Urothelium cell line (cell line): ENCODE measurements around the gene DDX17.
A peak's percentile ranks its signal among the peaks of the same experiment; 100 is the strongest.

ENCODE experiments used
- DNase-seq: peaks from one replicate; pipeline ENCODE4 v3.0.0; 2011; ENCODE audit warnings: low spot score, mixed read lengths
- FAIRE-seq: peaks from 2 replicates; lab custom pipeline; 2011; peaks lifted over from hg19 to GRCh38; lab: Jason Lieb, UNC

The DDX17 gene

GRCh38 chr22:38451864-38452263, 54.2 kb downstream of the DDX17 start:
- FAIRE-seq (no peak), DNase-seq (no peak)

GRCh38 chr22:38451404-38451803, 54.7 kb downstream of the DDX17 start:
- FAIRE-seq (no peak), DNase-seq (no peak)

- FAIRE-seq (no peak), DNase-seq (no peak)
These were observed 55.8 kb downstream of the DDX17 start for GRCh38 chr22:38450234-38450797.

GRCh38 chr22:38449776-38450175, 56.3 kb downstream of the DDX17 start:
- no peak for DNase-seq
- FAIRE-seq, result no peak

DNA sequence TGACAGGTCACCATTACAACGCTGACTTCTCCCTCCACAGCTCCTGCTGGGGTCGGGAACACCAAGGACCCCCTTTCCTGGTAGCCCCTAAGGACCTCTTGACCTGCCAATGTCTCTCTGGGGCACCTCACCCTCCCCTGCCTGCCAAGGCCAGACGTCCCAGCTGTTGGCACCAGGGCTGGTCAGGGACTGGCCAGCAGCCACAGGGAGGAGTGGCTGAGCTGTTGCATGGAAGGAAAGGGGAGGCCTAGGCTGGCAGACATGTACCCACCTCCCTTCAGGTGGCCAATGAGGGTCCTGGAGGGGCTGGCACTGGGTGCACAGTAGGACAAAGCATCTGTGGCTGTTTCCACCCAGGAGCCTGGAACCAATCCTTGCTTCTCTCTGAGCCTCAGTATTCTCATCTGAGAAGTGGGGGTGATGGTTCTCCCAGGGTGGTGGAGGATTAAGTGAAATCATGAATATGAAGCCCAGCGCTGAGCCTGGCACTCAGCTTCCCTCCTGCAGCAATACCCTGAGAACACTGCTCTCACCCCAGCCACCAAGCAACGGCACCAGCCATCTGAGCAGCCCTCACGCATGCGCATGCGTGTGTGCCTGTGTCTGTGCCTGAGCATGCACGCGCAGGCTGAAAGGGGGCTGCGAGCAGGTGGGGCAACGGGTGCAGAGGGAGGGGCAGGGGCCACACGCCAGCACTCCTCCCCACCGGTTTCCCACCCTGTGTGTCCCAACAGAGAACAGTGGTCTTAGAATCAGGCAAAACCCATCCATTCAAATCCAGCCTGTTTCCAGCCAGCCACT, 57.0 kb downstream of the DDX17 start:
- peak; percentile 56 for FAIRE-seq
- no peak for DNase-seq

DNA sequence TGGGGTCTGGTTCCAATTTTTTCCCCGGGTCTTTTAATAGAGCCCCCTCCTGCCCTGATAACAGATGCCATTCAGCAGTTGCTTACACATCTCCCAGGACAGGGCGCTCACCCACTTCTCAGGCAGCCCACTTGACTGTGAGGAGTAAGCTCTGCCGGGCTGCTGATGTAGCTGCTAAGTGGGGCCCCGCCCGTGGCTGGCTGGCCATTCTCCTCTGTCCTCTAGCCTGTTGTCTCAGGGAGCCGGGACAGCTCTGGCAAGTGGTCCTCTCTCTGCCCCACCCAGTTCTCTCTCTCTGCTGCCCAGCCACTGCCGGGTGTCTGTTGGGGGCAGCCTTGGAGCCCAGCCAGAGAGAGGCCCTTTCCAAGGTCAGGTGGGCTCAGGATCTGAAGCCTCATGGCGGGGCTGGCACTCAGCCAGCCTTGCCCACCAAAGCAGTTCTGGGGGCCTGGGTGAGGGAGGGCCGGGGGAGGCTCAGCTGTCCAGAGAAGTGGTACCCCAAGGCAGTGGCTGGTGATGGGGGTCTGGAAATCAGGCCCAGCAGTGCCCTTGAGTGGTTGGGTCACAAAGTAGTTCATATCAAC, 60.0 kb downstream of the DDX17 start:
- no peak for FAIRE-seq
- DNase-seq, result no peak

DNA sequence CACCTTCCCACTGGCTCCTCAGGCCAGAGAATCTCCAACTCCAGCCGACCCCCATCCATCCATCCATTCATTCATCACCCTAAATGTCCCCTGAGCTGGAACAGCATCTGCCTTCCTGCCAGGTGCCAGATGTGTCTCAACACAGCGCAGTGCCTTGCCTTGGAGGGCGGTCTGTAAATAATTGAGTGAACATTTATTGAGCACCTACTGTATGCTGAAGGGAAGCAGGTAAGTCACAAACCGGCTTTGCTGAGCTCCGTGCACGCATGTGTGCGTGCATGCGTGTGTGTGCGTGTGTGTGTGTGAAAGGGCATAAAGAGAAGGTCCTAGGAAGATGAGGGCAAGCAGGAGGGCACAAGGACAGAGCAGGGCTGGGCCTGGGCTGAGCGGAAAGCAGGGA, 61.3 kb downstream of the DDX17 start:
- no peak for DNase-seq

DNA sequence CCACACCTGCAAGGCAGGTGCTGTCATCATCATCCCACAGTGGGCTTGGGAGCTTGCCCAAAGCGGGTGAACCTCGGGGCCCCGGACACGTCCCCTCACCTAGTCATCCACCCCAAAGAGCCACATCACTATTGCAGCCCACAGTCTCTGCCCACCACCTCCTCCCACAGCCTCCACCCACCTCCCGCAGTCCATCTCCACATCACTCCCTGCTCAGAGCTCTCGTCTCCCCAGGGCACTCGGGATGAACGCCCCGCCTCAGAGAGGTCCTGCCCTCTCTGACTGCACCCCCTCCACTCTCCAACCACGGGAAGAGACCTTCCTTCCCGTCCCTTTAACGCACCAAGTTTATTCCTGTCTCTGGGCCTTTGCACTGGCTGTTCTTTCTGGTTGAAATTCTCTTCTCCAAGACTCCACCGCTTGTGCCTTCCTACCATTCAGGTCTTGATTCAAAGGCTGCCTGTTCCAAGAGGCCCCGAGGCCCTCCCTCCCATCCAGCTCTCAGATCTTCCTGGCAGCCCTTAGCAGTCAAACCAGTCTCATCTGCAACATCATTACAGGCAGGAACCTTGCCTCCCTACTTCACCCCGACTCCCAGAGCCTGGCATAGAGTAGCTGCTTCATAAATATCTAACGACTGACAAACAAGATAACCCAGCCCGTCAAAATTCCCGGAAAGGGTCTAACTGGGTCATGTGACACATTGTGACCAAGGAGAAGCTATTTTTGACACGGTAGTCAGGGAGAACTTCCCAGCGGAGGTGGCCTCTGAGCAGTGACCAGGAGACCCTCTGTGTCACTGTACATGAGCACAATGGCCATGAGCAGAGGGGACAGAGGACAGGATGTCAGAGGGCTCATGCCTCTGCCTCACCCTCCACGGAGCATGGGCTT, 62.2 kb downstream of the DDX17 start:
- FAIRE-seq, result peak; percentile 20
- DNase-seq, result no peak

More for the DNA sequence above, 61.3 kb downstream of the DDX17 start:
- peak; percentile 89 for FAIRE-seq

GRCh38 chr22:38442967-38443627, 63.0 kb downstream of the DDX17 start:
- FAIRE-seq (peak; percentile 84), DNase-seq (no peak)

DNA sequence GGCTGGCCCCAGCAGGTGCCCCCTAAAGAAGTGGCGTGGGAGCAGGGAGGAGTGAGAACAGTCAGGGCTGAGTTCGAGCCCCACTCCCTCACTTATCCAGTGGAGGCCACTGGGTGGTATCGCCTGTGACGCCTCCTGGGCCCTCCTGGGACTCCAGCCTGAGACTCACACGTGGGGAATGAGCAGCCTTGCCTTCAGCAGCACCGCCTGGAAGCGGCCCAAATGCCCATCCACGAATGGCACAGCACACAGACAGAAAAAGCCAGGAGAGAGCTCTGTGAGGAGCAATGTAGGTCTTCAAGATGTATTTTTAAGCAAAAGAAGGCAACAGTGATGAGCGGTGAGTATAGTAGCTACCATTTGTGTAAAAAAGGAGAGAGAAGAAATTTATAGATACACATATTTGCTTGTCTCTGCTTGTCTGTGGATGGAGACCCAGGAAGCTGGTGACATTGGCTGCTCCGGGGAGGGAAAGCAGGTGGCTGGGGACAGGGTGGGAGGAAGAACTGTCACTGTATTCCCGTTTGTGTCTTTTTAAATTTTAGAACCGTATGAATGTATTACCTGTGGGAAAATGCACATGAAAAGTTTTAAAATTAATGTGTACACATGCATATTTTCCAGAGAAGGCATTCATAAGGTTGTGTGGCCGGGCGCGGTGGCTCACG, 64.4 kb downstream of the DDX17 start:
- FAIRE-seq (no peak), DNase-seq (no peak)

GRCh38 chr22:38440747-38441350, 65.3 kb downstream of the DDX17 start:
- DNase-seq (no peak), FAIRE-seq (no peak)

DNA sequence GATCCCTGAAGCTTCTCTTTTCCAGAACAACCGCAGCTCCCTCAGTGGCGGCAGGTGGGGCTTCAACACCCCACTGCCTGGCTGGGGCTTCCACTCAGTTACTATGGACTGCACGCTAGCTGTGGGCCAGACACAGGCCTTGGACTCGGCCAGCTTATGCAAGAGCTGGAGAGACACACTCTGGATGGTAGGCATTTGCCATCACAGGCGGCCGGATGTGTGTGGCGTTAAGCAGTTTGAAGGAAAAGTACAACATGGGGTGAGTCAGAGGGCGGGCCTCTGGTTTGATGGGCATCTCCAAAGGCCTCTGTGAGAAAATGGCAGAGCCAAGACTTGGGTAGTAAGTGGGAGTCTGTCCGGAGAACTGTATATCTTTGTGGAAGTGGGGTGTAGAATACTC, 68.7 kb downstream of the DDX17 start:
- DNase-seq, result no peak
- no peak for FAIRE-seq

GRCh38 chr22:38436629-38437395, 69.3 kb downstream of the DDX17 start:
- no peak for FAIRE-seq
- DNase-seq, result no peak

- DNase-seq (no peak), FAIRE-seq (peak; percentile 50)
These were observed 70.1 kb downstream of the DDX17 start for GRCh38 chr22:38435965-38436364.

DNA sequence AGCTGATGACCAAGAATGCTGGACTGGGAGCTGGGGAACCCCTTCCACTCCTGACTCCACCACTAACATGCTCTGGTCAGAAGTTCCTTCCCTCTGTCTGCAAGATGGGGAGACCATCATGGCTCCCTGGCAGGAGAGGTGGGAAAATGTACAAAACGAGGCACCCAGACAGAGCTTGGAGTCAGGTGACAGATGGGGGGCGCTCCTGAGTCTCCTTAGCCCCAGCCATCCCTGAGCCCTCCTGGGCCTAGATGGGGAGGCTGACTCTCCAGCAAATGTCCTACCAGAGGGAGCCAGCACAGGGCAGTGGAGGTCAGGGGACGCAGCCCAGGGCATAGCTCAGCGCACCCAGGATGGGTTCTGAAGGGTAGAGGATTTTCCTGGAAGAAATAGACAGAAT, 71.1 kb downstream of the DDX17 start:
- FAIRE-seq, result no peak

DNA sequence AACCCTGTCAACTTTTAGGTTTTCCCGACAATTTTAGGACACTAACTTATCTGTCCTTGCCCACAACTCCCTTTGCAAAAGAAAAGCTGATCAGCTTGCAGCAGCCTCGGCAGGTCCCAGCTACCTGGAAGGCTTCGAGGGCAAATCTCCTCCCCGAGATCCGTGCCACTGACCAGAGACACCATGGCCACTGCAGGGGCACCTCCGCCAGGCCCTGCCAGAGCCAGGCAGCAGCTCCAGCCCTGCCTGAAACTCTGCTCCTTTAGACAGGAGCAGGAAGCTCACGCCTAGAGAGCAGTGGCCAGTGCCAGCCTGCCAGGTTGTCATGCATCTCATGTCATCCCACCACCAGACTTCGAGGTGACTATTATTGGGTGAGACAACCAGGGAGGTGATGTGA, 72.2 kb downstream of the DDX17 start:
- FAIRE-seq, result no peak

More for the DNA sequence above, 71.1 kb downstream of the DDX17 start:
- no peak for DNase-seq

More for the DNA sequence above, 72.2 kb downstream of the DDX17 start:
- DNase-seq, result no peak
